ENCODE results near the gene PCGF3.

- TF ChIP-seq CTCF (IDR thresholded peaks at IDR 0.05) = no peak
- TF ChIP-seq POLR2A (IDR thresholded peaks at IDR 0.05) = no peak
Measured at GRCh38 chr4:769511-769910, 63.9 kb downstream of the PCGF3 start.

Data from uterus (tissue), 2 donors.